Breast epithelium (tissue), 3 donors: ENCODE measurements around the gene TENM4.

Experiments
- CTCF ChIP-seq, 3 donors: fragments of 450-650 bp; IDR thresholded peaks; one replicate each; pipeline ENCODE4 v1.5.1; 2016 to 2017; ENCODE audit warnings: antibody characterized with exemption in 3 of 3, mild to moderate bottlenecking in 3 of 3, moderate library complexity in 3 of 3
- POLR2AphosphoS5 ChIP-seq, 3 donors: sonication (generic); formaldehyde crosslinking; IDR thresholded peaks; one replicate each; pipeline ENCODE4 v1.6.1; 2017; ENCODE audit warnings: antibody characterized with exemption in 3 of 3

GRCh38 chr11:79060081-79060953 is 380.5 kb downstream of the TENM4 start:
- TF ChIP-seq CTCF (IDR thresholded peaks at IDR 0.05), result no peak
- TF ChIP-seq POLR2AphosphoS5 (IDR thresholded peaks at IDR 0.05), result no peak
